Heart left ventricle (tissue), 16 donors: ENCODE measurements around the gene CAMTA1. TPM values are rescaled to one million over a fixed set of nuclear protein-coding genes. Genes with fewer than 3 reads are reported as not detected.
"Not testable (repeated sequence)": the region's sequence is repeated elsewhere in the genome, so short reads cannot be mapped to it uniquely, and the experiment has no call there.

Experiments used
- ATAC-seq, 4 donors: fragments of 200-7000 bp; cut with Tn5 transposase; one replicate each; pipeline ENCODE4 v1.9.1; 2020 to 2022; ENCODE audit warnings: moderate library complexity in 4 of 4, mild to moderate bottlenecking in 3 of 4, moderate number of reproducible peaks in 1 of 4
- DNase-seq, 5 donors: peaks; one replicate each; pipeline ENCODE4 v3.0.0-alpha.2; 2020
- H3K27ac ChIP-seq, 12 donors: fragments of 200-600 bp; sonication (generic) in 4 of 12; one replicate each; pipeline versions ENCODE4 v1.5.0 to v1.8.0; 2016 to 2022; ENCODE audit warnings: mild to moderate bottlenecking in 2 of 12
- H3K27me3 ChIP-seq, 9 donors: fragments of 200-600 bp; sonication (generic) in 2 of 9; one replicate each; pipeline versions ENCODE4 v1.5.1 to v1.8.0; 2016 to 2022; ENCODE audit warnings: mild to moderate bottlenecking in 3 of 9
- H3K36me3 ChIP-seq, 9 donors: fragments of 200-600 bp; sonication (generic) in 2 of 9; one replicate each; pipeline versions ENCODE4 v1.5.0 to v1.8.0; 2018 to 2022; ENCODE audit warnings: mild to moderate bottlenecking in 2 of 9
- H3K4me1 ChIP-seq, 12 donors: fragments of 200-600 bp; sonication (generic) in 4 of 12; one replicate each; pipeline versions ENCODE4 v1.5.0 to v1.8.0; 2016 to 2022; ENCODE audit warnings: mild to moderate bottlenecking in 3 of 12
- H3K4me3 ChIP-seq, 12 donors: fragments of 200-600 bp; sonication (generic) in 4 of 12; one replicate each; pipeline versions ENCODE4 v1.5.0 to v1.8.0; 2017 to 2022; ENCODE audit warnings: mild to moderate bottlenecking in 9 of 12, moderate library complexity in 4 of 12
- H3K9me3 ChIP-seq, 12 donors: fragments of 200-600 bp; sonication (generic) in 4 of 12; one replicate each; pipeline versions ENCODE4 v1.5.0 to v1.8.0; 2016 to 2022; ENCODE audit warnings: mild to moderate bottlenecking in 1 of 12
- CTCF ChIP-seq, 12 donors: fragments of 200-600 bp; sonication (generic) in 4 of 12; IDR thresholded peaks; one replicate each; pipeline versions ENCODE4 v1.5.0 to v1.8.0; 2018 to 2022; ENCODE audit warnings: antibody characterized with exemption in 12 of 12, mild to moderate bottlenecking in 5 of 12
- POLR2A ChIP-seq, 2 donors: fragments of 450-650 bp; IDR thresholded peaks; one replicate each; pipeline ENCODE4 v1.6.1; 2017; ENCODE audit warnings: antibody characterized with exemption in 2 of 2, mild to moderate bottlenecking in 2 of 2, moderate library complexity in 2 of 2
- WGBS, 4 donors: extraction: QIAGEN DNeasy Blood & Tissue Kit in 2 of 4; methylation state at CpG; one replicate each; pipeline versions ENCODE4 v1.1.5 to v1.1.7; 2013 to 2018; 5-methylcytosine and 5-hydroxymethylcytosine counted together
- intact Hi-C, 10 donors: fragments of 100-400 bp; cut with DNase I; formaldehyde crosslinking; loops; one replicate each; pipeline versions ENCODE4 v1.11.1 to v1.14.2; 2022
- polyA plus RNA-seq, 2 donors: library from polyadenylated mRNA; stranded (reverse); fragments of 200-250 nt; gene quantifications; one replicate each; pipeline ENCODE4 v1.2.3, GENCODE V29; 2013
- total RNA-seq, 9 donors: library from RNA; depleted of rRNA in 2 of 9; stranded (reverse); fragments of >200 nt in 2 of 9; fragmentation: NEBNext Ultra II Directional in 3 of 9; extraction: Animal tissue kit (Norgen Biotek cat#: 25700) in 3 of 9; gene quantifications; one replicate each; pipeline versions ENCODE4 v1.1.0 to v1.2.4, GENCODE V29; 2016 to 2023
- donor health status: ischemic (EF 13 %, LVEDD 7.1; RV severe dilation, severe dysfunction).
- donor health status: healthy with polysubstance abuse.
- donor health status: DM: no; HTN: yes; CAD: no.
- donor health status: DM: no; HTN: no; CAD: no.
- donor health status: ischemic (EF 25% LVEDD 6.9; RV normal size, moderate dysfunction).
- donor health status: ischemic (EF 25% LVEDD 5.7; RV mildly dilated, moderate dysfunction).
- donor health status: healthy.
- donor health status: DM: yes; HTN: yes; CAD: no.
- donor health status: ischemic (EF 35%, LVEDD 5.7; RV mildly dilated, moderate dysfunction).
- donor health status: nonischemic (EF 11% LVEDD 7.7; RV severe dilation, severe dysfunction).
- donor health status: DM: yes; HTN: yes; CAD: no.
- donor health status: PGD.
- donor health status: ischemic (EF 29% LVEDD 5.4; RV normal size, mild dysfunction).
- donor health status: nonischemic (EF 23%, LVEDD 6.1; RV moderate dilation, normal function).

The CAMTA1 gene
- total and polyA plus RNA-seq, 11 donors, result 114 to 303 (median 137) TPM

- intact Hi-C loops, result no loop called here
- H3K36me3 ChIP-seq, result no peaks in the 10 kb centered on the region
- H3K4me1 ChIP-seq, result no peaks in the 10 kb centered on the region
- DNase-seq (no peak), ATAC-seq (no peak)
- TF ChIP-seq POLR2A (IDR thresholded peaks at IDR 0.05) (no peak), CTCF (IDR thresholded peaks at IDR 0.05) (no peak)
- no peak overlapping the region for H3K27ac ChIP-seq
- H3K9me3 ChIP-seq, result peaks cover 0 to 5% (median 0%) of the 10 kb centered on the region in 12 donors
- WGBS, 4 donors, result 90 to 93% (median 91%) methylated on average over 13 of the region's 13 CpGs
- no peaks in the 10 kb centered on the region for H3K27me3 ChIP-seq
- H3K4me3 ChIP-seq, result no peak overlapping the region
Observed at GRCh38 chr1:7594714-7595295, 809.6 kb downstream of the CAMTA1 start.

- TF ChIP-seq POLR2A (IDR thresholded peaks at IDR 0.05), result no peak
- TF ChIP-seq CTCF (IDR thresholded peaks at IDR 0.05), result no peak
- H3K4me3 ChIP-seq, result no peak overlapping the region
- no peaks in the 10 kb centered on the region for H3K4me1 ChIP-seq
- peaks cover 0 to 5% (median 0%) of the 10 kb centered on the region in 12 donors for H3K9me3 ChIP-seq
- H3K36me3 ChIP-seq, result no peaks in the 10 kb centered on the region
- no peak for DNase-seq
- H3K27me3 ChIP-seq, result no peaks in the 10 kb centered on the region
- intact Hi-C loops, result no loop called here
- no peak overlapping the region for H3K27ac ChIP-seq
- ATAC-seq, result no peak
- WGBS, 4 donors, result 71 to 84% (median 73%) methylated on average over 8 of the region's 8 CpGs
Observed at GRCh38 chr1:7595336-7595735, 810.1 kb downstream of the CAMTA1 start.

- intact Hi-C loops, result no loop called here
- Histone ChIP-seq H3K27ac (no peak overlapping the region), H3K4me1 (no peaks in the 10 kb centered on the region), H3K36me3 (no peaks in the 10 kb centered on the region), H3K4me3 (no peak overlapping the region), H3K9me3 (peaks cover 0 to 5% (median 0%) of the 10 kb centered on the region in 12 donors), H3K27me3 (no peaks in the 10 kb centered on the region)
- DNase-seq, result no peak
- ATAC-seq, result no peak
- no peak for TF ChIP-seq CTCF (IDR thresholded peaks at IDR 0.05)
- no peak for TF ChIP-seq POLR2A (IDR thresholded peaks at IDR 0.05)
- WGBS, 4 donors, result 74 to 84% (median 81%) methylated on average over 8 to 10 of the region's 10 CpGs
Observed at GRCh38 chr1:7596126-7596965, 811.1 kb downstream of the CAMTA1 start.

GRCh38 chr1:7598058-7598457 lies 812.8 kb downstream of the CAMTA1 start:
- intact Hi-C loops, result not testable (repeated sequence)
- 89 to 99% (median 90%) methylated on average over 2 to 3 of the region's 3 CpGs for WGBS, 4 donors

GRCh38 chr1:7604906-7605305 lies 819.7 kb downstream of the CAMTA1 start:
- ATAC-seq, DNase-seq, H3K27me3 ChIP-seq, H3K9me3 ChIP-seq, H3K27ac ChIP-seq, H3K4me1 ChIP-seq, intact Hi-C loops, H3K36me3 ChIP-seq, H3K4me3 ChIP-seq: not testable (repeated sequence)
- 88 to 96% (median 90%) methylated on average over 6 of the region's 6 CpGs for WGBS, 4 donors

More at GRCh38 chr1:7598058-7598457, 812.8 kb downstream of the CAMTA1 start:
- not testable (repeated sequence) for H3K27me3 ChIP-seq, H3K27ac ChIP-seq, DNase-seq, H3K4me1 ChIP-seq, H3K4me3 ChIP-seq, H3K36me3 ChIP-seq, ATAC-seq, H3K9me3 ChIP-seq
